Psoas muscle (tissue), 8 donors: ENCODE measurements around the gene PLA2G15. TPM values are rescaled to one million over a fixed set of nuclear protein-coding genes. Genes with fewer than 3 reads are reported as not detected.

Experiments
- ATAC-seq, 4 donors: fragments of 200-7000 bp; cut with Tn5 transposase; one replicate each; pipeline ENCODE4 v1.9.1; 2020; ENCODE audit warnings: moderate library complexity in 3 of 4, mild to moderate bottlenecking in 2 of 4
- DNase-seq, 2 donors: peaks; one replicate each; pipeline ENCODE4 v3.0.0-alpha.2; 2020
- H3K27ac ChIP-seq: fragments of 200-600 bp; one replicate; pipeline ENCODE4 v1.8.0; 2022
- H3K27me3 ChIP-seq, 3 donors: fragments of 200-600 bp in 1 of 3; one replicate each; pipeline versions ENCODE4 v1.6.1 to v1.8.0; 2013 to 2022; ENCODE audit warnings: low read length in 2 of 3, mild to moderate bottlenecking in 2 of 3, moderate library complexity in 1 of 3; ENCODE audit not compliant: insufficient read depth in 3 of 3
- H3K36me3 ChIP-seq, 2 donors: fragments of 200-600 bp in 1 of 2; one replicate each; pipeline versions ENCODE4 v1.6.1 to v1.8.0; 2013 to 2022; ENCODE audit warnings: low read depth in 1 of 2, mild to moderate bottlenecking in 1 of 2, moderate library complexity in 1 of 2; ENCODE audit not compliant: insufficient read depth in 1 of 2
- H3K4me1 ChIP-seq: fragments of 200-600 bp; one replicate; pipeline ENCODE4 v1.8.0; 2022
- H3K4me3 ChIP-seq: fragments of 200-600 bp; one replicate; pipeline ENCODE4 v1.8.0; 2022; ENCODE audit warnings: mild to moderate bottlenecking
- H3K9me3 ChIP-seq: fragments of 200-600 bp; one replicate; pipeline ENCODE4 v1.8.0; 2022
- CTCF ChIP-seq: fragments of 200-600 bp; IDR thresholded peaks from one replicate; pipeline ENCODE4 v1.8.0; 2022; ENCODE audit warnings: antibody characterized with exemption
- WGBS, 3 donors: extraction: QIAGEN DNeasy Blood & Tissue Kit; methylation state at CpG; one replicate each; pipeline versions ENCODE4 v1.1.6 to v1.1.7; 2013; 5-methylcytosine and 5-hydroxymethylcytosine counted together
- intact Hi-C, 2 donors: fragments of 100-400 bp; cut with DNase I; formaldehyde crosslinking; loops; one replicate each; pipeline versions ENCODE4 v1.11.0 to v1.14.2; 2022
- polyA plus RNA-seq, 3 donors: library from polyadenylated mRNA; stranded (reverse); fragments of 200-250 nt; gene quantifications; one replicate each; pipeline ENCODE4 v1.2.3, GENCODE V29; 2013
- total RNA-seq, 4 donors: library from RNA; stranded (reverse); fragmentation: NEBNext Ultra II Directional in 2 of 4; extraction: Animal tissue kit (Norgen Biotek cat#: 25700) in 2 of 4; gene quantifications; one replicate each; pipeline versions ENCODE4 v1.2.1 to v1.2.4, GENCODE V29; 2021 to 2023
- donor health status: healthy with polysubstance abuse.
- donor health status: DM: no; HTN: no; CAD: no; lungs with moderate emphysema.
- donor health status: Bipolar disorder and iron deficiency.
- donor health status: healthy.
- donor health status: DM: yes; HTN: yes; CAD: no.
- donor health status: DM: no; HTN: no; CAD: no.
- donor health status: DM: no; HTN: no; CAD: no.
- donor health status: DM: yes; HTN: yes; CAD: no.

Gene PLA2G15
- total and polyA plus RNA-seq, 7 donors, result 13.0 to 65.0 (median 29.3) TPM

- Histone ChIP-seq H3K27me3 (no peaks in the 10 kb centered on the region), H3K4me1 (peaks cover 11% of the 10 kb centered on the region), H3K27ac (peak overlapping the region; percentile 90), H3K9me3 (no peaks in the 10 kb centered on the region), H3K36me3 (peaks cover 0 to 11% of the 10 kb centered on the region in 2 donors), H3K4me3 (peak overlapping the region; percentile 71)
- DNase-seq, result peak; percentile 36 to 65
- no peak for TF ChIP-seq CTCF
- 35 to 53% (median 36%) methylated on average over 22 to 45 of the region's 45 CpGs for WGBS, 3 donors
- peak in 2 of 4 donors; percentile 0 for ATAC-seq
- intact Hi-C loops, result loop anchor here in 1 of 2 donors (10.0 kb wide), 2 partner anchors 351 to 391 kb away; partner anchors contain the start of genes CENPT, NRN1L, NUTF2 and THAP11
Observed at GRCh38 chr16:68236137-68236825, 8.9 kb upstream of the PLA2G15 start.

- Histone ChIP-seq H3K9me3 (no peaks in the 10 kb centered on the region), H3K4me1 (peaks cover 11% of the 10 kb centered on the region), H3K4me3 (peak overlapping the region; percentile 71), H3K36me3 (peaks cover 0 to 6% of the 10 kb centered on the region in 2 donors), H3K27ac (peak overlapping the region; percentile 90), H3K27me3 (no peaks in the 10 kb centered on the region)
- TF ChIP-seq CTCF, result no peak
- ATAC-seq, result peak in 2 of 4 donors; percentile 0 to 4
- intact Hi-C loops, result loop anchor here in 1 of 2 donors (10.0 kb wide), 2 partner anchors 352 to 392 kb away; partner anchors contain the start of genes CENPT, NRN1L, NUTF2 and THAP11
- WGBS, 3 donors, result 42 to 48% (median 46%) methylated on average over 19 to 21 of the region's 21 CpGs
- no peak for DNase-seq
Observed at GRCh38 chr16:68236826-68237242, 8.3 kb upstream of the PLA2G15 start.

GRCh38 chr16:68237243-68238028, 7.7 kb upstream of the PLA2G15 start:
- TF ChIP-seq CTCF, result no peak
- H3K27ac ChIP-seq, result peak overlapping the region; percentile 90
- H3K27me3 ChIP-seq, result no peaks in the 10 kb centered on the region
- ATAC-seq (peak; percentile 86 to 91 (median 89)), DNase-seq (peak; percentile 97 to 98)
- no peaks in the 10 kb centered on the region for H3K9me3 ChIP-seq
- peak overlapping the region; percentile 71 for H3K4me3 ChIP-seq
- 1 to 2% (median 2%) methylated on average over 60 to 72 of the region's 72 CpGs for WGBS, 3 donors
- peaks cover 11% of the 10 kb centered on the region for H3K4me1 ChIP-seq
- H3K36me3 ChIP-seq, result peaks cover 0 to under 1% of the 10 kb centered on the region in 2 donors
- intact Hi-C loops, result loop anchor here in 1 of 2 donors (10.0 kb wide), 2 partner anchors 353 to 393 kb away; partner anchors contain the start of genes CENPT, NRN1L, NUTF2 and THAP11

- Histone ChIP-seq H3K27ac (peak overlapping the region; percentile 90), H3K4me3 (peak overlapping the region; percentile 71), H3K4me1 (peaks cover 11% of the 10 kb centered on the region), H3K9me3 (no peaks in the 10 kb centered on the region), H3K36me3 (no peaks in the 10 kb centered on the region), H3K27me3 (no peaks in the 10 kb centered on the region)
- DNase-seq (no peak), ATAC-seq (no peak)
- intact Hi-C loops, result loop anchor here in 1 of 2 donors (10.0 kb wide), 2 partner anchors 353 to 393 kb away; partner anchors contain the start of genes CENPT, NRN1L, NUTF2 and THAP11
- no peak for TF ChIP-seq CTCF
- 18 to 23% (median 22%) methylated on average over 20 of the region's 20 CpGs for WGBS, 3 donors
Observed at GRCh38 chr16:68238029-68238345, 7.2 kb upstream of the PLA2G15 start.
